ENCODE measurements around the gene RGS16. TPM values are rescaled to one million over a fixed set of nuclear protein-coding genes. Genes with fewer than 3 reads are reported as not detected.

The RGS16 gene
- total and polyA plus RNA-seq, 8 donors = 3.5 to 11.0 (median 6.3) TPM

DNA sequence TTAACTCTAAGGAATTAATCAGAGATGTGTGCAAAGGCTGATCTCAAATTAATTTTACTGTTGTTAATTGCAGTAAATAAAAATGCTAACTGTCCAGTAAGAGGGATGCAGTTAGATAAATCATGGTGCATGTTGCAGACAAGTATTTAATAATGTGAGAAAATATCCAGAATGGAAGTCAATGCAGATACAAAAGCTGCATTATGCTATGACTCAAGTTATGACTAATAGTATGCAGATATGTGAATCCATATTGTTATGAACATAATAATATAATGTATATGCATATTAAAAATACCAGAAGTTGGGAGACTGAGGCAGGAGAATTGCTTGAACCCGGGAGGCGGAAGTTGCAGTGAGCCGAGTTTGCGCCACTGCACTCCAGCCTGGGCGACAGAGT is 36.6 kb downstream of the RGS16 start:
- no peak overlapping the region for H3K4me3 ChIP-seq
- H3K36me3 ChIP-seq = peaks cover 0 to 4% of the 10 kb centered on the region in 2 donors
- ATAC-seq = no peak
- no peaks in the 10 kb centered on the region for H3K27me3 ChIP-seq
- intact Hi-C loops (cut with DNase I) = no loop called here
- TF ChIP-seq, protein P1, sequence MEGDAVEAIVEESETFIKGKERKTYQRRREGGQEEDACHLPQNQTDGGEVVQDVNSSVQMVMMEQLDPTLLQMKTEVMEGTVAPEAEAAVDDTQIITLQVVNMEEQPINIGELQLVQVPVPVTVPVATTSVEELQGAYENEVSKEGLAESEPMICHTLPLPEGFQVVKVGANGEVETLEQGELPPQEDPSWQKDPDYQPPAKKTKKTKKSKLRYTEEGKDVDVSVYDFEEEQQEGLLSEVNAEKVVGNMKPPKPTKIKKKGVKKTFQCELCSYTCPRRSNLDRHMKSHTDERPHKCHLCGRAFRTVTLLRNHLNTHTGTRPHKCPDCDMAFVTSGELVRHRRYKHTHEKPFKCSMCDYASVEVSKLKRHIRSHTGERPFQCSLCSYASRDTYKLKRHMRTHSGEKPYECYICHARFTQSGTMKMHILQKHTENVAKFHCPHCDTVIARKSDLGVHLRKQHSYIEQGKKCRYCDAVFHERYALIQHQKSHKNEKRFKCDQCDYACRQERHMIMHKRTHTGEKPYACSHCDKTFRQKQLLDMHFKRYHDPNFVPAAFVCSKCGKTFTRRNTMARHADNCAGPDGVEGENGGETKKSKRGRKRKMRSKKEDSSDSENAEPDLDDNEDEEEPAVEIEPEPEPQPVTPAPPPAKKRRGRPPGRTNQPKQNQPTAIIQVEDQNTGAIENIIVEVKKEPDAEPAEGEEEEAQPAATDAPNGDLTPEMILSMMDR (IDR thresholded peaks at IDR 0.05) = no peak
- no peaks in the 10 kb centered on the region for H3K4me1 ChIP-seq
- no peak overlapping the region for H3K27ac ChIP-seq
- no peaks in the 10 kb centered on the region for H3K9me3 ChIP-seq
- no peak for DNase-seq

DNA sequence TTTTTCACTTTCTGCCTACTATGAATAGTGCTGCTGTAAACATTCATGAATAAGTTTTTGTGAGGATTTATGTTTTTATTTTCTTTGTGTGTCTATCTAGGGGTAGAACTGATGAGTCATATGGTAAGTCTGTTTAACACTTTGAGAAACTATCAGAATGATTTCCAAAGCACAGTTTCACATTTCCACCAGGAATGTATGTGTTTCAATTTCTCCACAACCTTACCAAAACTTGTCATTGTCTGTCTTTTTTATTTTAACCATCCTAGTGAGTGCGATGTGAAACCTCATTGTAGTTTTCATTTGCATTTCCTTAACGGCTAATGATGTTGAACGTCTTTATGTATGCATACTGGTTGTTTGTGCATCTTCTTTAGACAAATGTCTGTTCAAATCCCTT is 38.7 kb downstream of the RGS16 start:
- H3K27me3 ChIP-seq = no peaks in the 10 kb centered on the region
- TF ChIP-seq, protein P1 (IDR thresholded peaks at IDR 0.05) = no peak
- intact Hi-C loops (cut with DNase I) = no loop called here
- no peak overlapping the region for H3K4me3 ChIP-seq
- ATAC-seq (no peak), DNase-seq (no peak)
- no peaks in the 10 kb centered on the region for H3K36me3 ChIP-seq
- H3K27ac ChIP-seq = no peak overlapping the region
- no peaks in the 10 kb centered on the region for H3K4me1 ChIP-seq
- H3K9me3 ChIP-seq = no peaks in the 10 kb centered on the region

DNA sequence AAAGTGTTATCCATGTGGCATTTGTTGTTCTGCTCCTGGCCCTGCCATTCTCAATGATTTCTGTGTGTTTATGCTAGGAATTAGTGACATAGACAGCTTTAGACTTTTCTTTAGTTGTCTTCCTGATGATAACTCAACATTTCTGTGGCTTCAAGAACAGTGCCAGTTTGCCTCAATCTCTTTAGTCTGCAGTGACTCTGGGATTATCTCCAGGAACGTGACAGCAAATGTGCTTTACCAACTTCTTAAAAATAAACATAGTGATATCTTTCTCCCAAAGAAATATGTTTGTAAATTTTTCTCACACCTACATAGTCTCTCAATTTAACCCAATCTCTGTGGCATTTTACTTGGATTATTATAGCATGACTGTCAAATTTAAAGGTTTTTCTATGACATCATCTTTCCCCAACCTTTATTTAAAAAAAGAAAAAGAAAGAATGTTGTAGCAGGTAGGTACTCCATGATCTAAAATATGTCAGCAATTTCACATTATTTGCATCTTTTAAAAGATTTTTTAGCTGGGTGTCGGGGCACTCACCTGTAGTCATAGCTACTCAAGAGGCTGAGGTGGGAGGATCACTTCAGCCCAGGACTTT is 39.7 kb downstream of the RGS16 start:
- intact Hi-C loops (cut with DNase I) = no loop called here
- ATAC-seq (no peak), DNase-seq (no peak)
- H3K27me3 ChIP-seq = no peaks in the 10 kb centered on the region
- no peak overlapping the region for H3K27ac ChIP-seq
- H3K4me3 ChIP-seq = no peak overlapping the region
- TF ChIP-seq, protein P1 (IDR thresholded peaks at IDR 0.05) = no peak
- H3K4me1 ChIP-seq = no peaks in the 10 kb centered on the region
- no peaks in the 10 kb centered on the region for H3K36me3 ChIP-seq
- no peaks in the 10 kb centered on the region for H3K9me3 ChIP-seq

DNA sequence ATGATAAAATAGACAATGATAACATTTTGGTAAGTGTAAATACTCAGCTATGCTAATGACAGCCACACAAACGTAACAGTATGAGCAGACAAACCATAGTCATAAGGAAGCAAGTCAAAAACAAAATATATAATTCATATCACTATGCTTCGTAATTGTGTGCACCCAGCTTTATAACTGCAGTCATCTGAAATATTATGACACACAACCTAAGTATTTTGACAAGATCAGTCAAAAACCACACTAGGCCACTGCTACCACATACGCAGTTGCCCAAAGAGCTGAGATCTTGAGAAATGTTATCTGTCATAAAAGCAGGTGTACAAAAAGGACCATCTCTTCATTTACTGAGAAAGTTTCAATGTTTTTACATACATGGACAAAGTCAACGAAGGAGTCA is 41.1 kb downstream of the RGS16 start:
- H3K4me1 ChIP-seq = no peaks in the 10 kb centered on the region
- H3K36me3 ChIP-seq = no peaks in the 10 kb centered on the region
- no peak overlapping the region for H3K27ac ChIP-seq
- H3K27me3 ChIP-seq = no peaks in the 10 kb centered on the region
- DNase-seq = no peak
- no peaks in the 10 kb centered on the region for H3K9me3 ChIP-seq
- ATAC-seq = no peak
- TF ChIP-seq, protein P1 (IDR thresholded peaks at IDR 0.05) = no peak
- no peak overlapping the region for H3K4me3 ChIP-seq
- intact Hi-C loops (cut with DNase I) = no loop called here

DNA sequence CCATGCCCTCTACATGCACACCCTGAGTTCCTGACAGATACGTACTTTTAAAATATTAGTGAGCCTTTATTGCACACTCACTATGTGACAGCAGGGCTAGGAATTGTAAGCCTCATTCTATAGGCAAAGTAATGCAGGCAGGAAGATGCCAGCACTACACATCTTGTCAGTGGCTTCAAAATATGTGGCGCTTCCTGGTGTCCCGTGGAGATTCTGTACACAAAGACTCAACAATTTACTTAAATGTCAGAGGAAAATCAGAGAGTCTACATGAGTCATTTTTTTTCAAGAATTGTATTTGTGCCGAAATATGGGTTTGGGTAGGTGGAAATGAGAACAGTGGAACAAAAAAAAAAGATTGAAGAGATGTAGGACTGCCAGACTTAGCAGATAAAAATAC is 42.7 kb downstream of the RGS16 start:
- Histone ChIP-seq H3K36me3 (no peaks in the 10 kb centered on the region), H3K4me1 (no peaks in the 10 kb centered on the region), H3K27ac (no peak overlapping the region), H3K4me3 (no peak overlapping the region), H3K9me3 (no peaks in the 10 kb centered on the region), H3K27me3 (no peaks in the 10 kb centered on the region)
- no peak for DNase-seq
- ATAC-seq = no peak
- intact Hi-C loops (cut with DNase I) = no loop called here
- TF ChIP-seq, protein P1 (IDR thresholded peaks at IDR 0.05) = no peak
